K562 (cell line): Measurements from ENCODE around the gene FBXO46. TPM values are rescaled to one million over a fixed set of nuclear protein-coding genes. Genes with fewer than 3 reads are reported as not detected.

Source experiments
- ATAC-seq: fragments of 200-7000 bp; cut with Tn5 transposase; 3 replicates; pipeline ENCODE4 v1.9.1; 2020; ENCODE audit warnings: moderate library complexity
- BruUV-seq: library from RNA; stranded (reverse); fragments of 400-500 nt; replicated peaks from 2 replicates; lab custom pipeline; 2021; lab: Mats Ljungman, UMichigan
- CTCF ChIA-PET: fragments of 300-600 bp; formaldehyde crosslinking; extraction: SDS; loops from one replicate; lab custom pipeline; 2021; ENCODE audit warnings: low intra/inter-chr PET ratio; lab: Yijun Ruan, JAX
- POLR2A ChIA-PET: fragments of 300-600, 350-650 bp; sonication (Branson Sonifier 250); formaldehyde crosslinking; extraction: SDS; loops from one replicate; lab custom pipeline; 2021; ENCODE audit warnings: antibody characterized with exemption, inconsistent platforms; lab: Yijun Ruan, JAX
- DNase-seq, 4 experiments: peaks; one replicate each; pipeline versions ENCODE4 v3.0.0 to v3.0.0-alpha.2; 2011 to 2018; ENCODE audit warnings: low spot score in 3 of 4, mixed read lengths in 3 of 4; ENCODE audit errors: extremely low read depth in 1 of 4
- FAIRE-seq: peaks from 2 replicates; lab custom pipeline; 2011; peaks lifted over from hg19 to GRCh38; lab: Jason Lieb, UNC
- H2AFZ ChIP-seq: 2 replicates; pipeline ENCODE4 v1.6.0; 2011; ENCODE audit warnings: low read depth, low read length, control low read depth, inconsistent platforms
- H3K27ac ChIP-seq: fragments of 200-600 bp; 3 replicates; pipeline ENCODE4 v1.8.0; 2011; ENCODE audit warnings: low read depth, mild to moderate bottlenecking, control low read depth, inconsistent platforms, low read length, moderate library complexity, mixed read lengths; ENCODE audit errors: extremely low read depth
- H3K27me3 ChIP-seq, 2 experiments: fragments of 300-600 bp in 1 of 2; 2 replicates in 1 of 2; 3 replicates in 1 of 2; pipeline versions ENCODE4 v1.6.0 to v1.8.0; 2011; ENCODE audit warnings: inconsistent platforms in 2 of 2, low read length in 2 of 2, mild to moderate bottlenecking in 1 of 2, mixed read lengths in 1 of 2, moderate library complexity in 1 of 2; ENCODE audit not compliant: control insufficient read depth in 2 of 2, insufficient read depth in 2 of 2
- H3K36me3 ChIP-seq: fragments of 300-600 bp; 3 replicates; pipeline ENCODE4 v1.8.0; 2011; ENCODE audit warnings: mild to moderate bottlenecking, low read length, inconsistent platforms; ENCODE audit not compliant: control insufficient read depth, insufficient read depth
- H3K4me1 ChIP-seq, 2 experiments: fragments of 200-600 bp in 1 of 2; replicated peaks in 1 of 2; 2 replicates in 1 of 2; 3 replicates in 1 of 2; pipeline versions ENCODE4 v1.5.1 to v1.8.0; 2011; ENCODE audit warnings: inconsistent platforms in 2 of 2, low read length in 2 of 2, mild to moderate bottlenecking in 1 of 2, mixed read lengths in 1 of 2, moderate library complexity in 1 of 2; ENCODE audit not compliant: control insufficient read depth in 2 of 2, insufficient read depth in 2 of 2
- H3K4me2 ChIP-seq: 2 replicates; pipeline ENCODE4 v1.6.1; 2011; ENCODE audit warnings: low read length, control low read depth, inconsistent platforms, mixed read lengths; ENCODE audit not compliant: insufficient read depth
- H3K4me3 ChIP-seq: fragments of 200-600 bp; sonication (generic), shearing (Covaris generic); 2 replicates; pipeline ENCODE4 v1.5.1; 2016; ENCODE audit warnings: control low read depth, inconsistent platforms
- H3K79me2 ChIP-seq: fragments of 200-600 bp; 3 replicates; pipeline ENCODE4 v1.8.0; 2011; ENCODE audit warnings: low read length, inconsistent platforms; ENCODE audit not compliant: control insufficient read depth, insufficient read depth
- H3K9ac ChIP-seq, 2 experiments: 2 replicates each; pipeline versions ENCODE4 v1.6.0 to v1.6.1; 2011; ENCODE audit warnings: low read depth in 2 of 2, low read length in 2 of 2, control low read depth in 1 of 2, inconsistent platforms in 1 of 2, mild to moderate bottlenecking in 1 of 2, mixed read lengths in 1 of 2; ENCODE audit not compliant: insufficient read depth in 1 of 2
- H3K9me1 ChIP-seq: one replicate; pipeline ENCODE4 v1.6.0; 2011; ENCODE audit warnings: inconsistent platforms, mild to moderate bottlenecking, low read length, moderate library complexity; ENCODE audit not compliant: control insufficient read depth, insufficient read depth
- H3K9me3 ChIP-seq: replicated peaks from 2 replicates; pipeline ENCODE4 v1.5.1; 2011; ENCODE audit warnings: low read depth, low read length, inconsistent platforms; ENCODE audit not compliant: control insufficient read depth, insufficient read depth
- H4K20me1 ChIP-seq: replicated peaks from 2 replicates; pipeline ENCODE4 v1.6.1; 2011; ENCODE audit warnings: low read length, inconsistent platforms, mixed read lengths; ENCODE audit not compliant: control insufficient read depth, insufficient read depth
- ATF1 ChIP-seq, 2 experiments: fragments of 450-650 bp in 1 of 2; IDR thresholded peaks; 2 replicates each; pipeline ENCODE4 v1.6.1; 2016; ENCODE audit warnings: missing compliant biosample characterization in 1 of 2, missing genetic modification characterization in 1 of 2
- HNRNPLL ChIP-seq: fragments of 200-400 bp; formaldehyde crosslinking; IDR thresholded peaks from 2 replicates; pipeline ENCODE4 v1.6.1; 2017; ENCODE audit warnings: low read length, low read depth, mild to moderate bottlenecking; ENCODE audit not compliant: poor library complexity, severe bottlenecking
- LARP7 ChIP-seq: fragments of 450-650 bp; IDR thresholded peaks from 2 replicates; pipeline ENCODE4 v1.6.1; 2016
- ZNF134 ChIP-seq: fragments of 250-450 bp; sonication (Bioruptor Pico); conservative IDR thresholded peaks from 2 replicates; pipeline ENCODE4 v1.4.0; 2020
- ZNF431 ChIP-seq: sonication (generic); formaldehyde crosslinking; IDR thresholded peaks from 2 replicates; pipeline ENCODE4 v1.8.0; 2022; ENCODE audit warnings: mild to moderate bottlenecking, missing genetic modification reagents
- ZNF668 ChIP-seq: fragments of 250-450 bp; sonication (Bioruptor Pico); IDR thresholded peaks from 2 replicates; pipeline ENCODE4 v1.8.0; 2022; ENCODE audit warnings: mild to moderate bottlenecking, inconsistent platforms
- ZNF75A ChIP-seq: fragments of 450-650 bp; formaldehyde crosslinking; IDR thresholded peaks from 2 replicates; pipeline ENCODE4 v1.4.0; 2020; ENCODE audit warnings: mild to moderate bottlenecking
- WGBS: fragments of 100-300 bp; shearing (Covaris generic); methylation state at CpG from one replicate; pipeline ENCODE4 v1.1.6; 2016; ENCODE audit warnings: low coverage, mixed read lengths; ENCODE audit not compliant: insufficient coverage; ENCODE audit errors: missing lambda C conversion rate; 5-methylcytosine and 5-hydroxymethylcytosine counted together
- in situ Hi-C: fragments of 300-500 bp; cut with MboI; formaldehyde crosslinking; loops from 4 replicates; pipeline ENCODE4 v1.15.0; 2018; ENCODE audit warnings: inconsistent platforms, mixed read lengths
- intact Hi-C: fragments of 100-400 bp; cut with micrococcal nuclease; formaldehyde crosslinking; loops from 2 replicates; pipeline ENCODE4 v1.14.2; 2022
- polyA plus RNA-seq, 8 experiments: library from polyadenylated mRNA; depleted of rRNA in 4 of 8; stranded (reverse) in 5 of 8; unstranded in 3 of 8; fragments of >200 nt; fragmentation: Nextera tagmentation in 2 of 8; fragmentation: Illumina TruSeq in 1 of 8; extraction: Ambion mirVana in 2 of 8; extraction: Trizol in 1 of 8; gene quantifications; 2 replicates each; pipeline versions ENCODE4 v1.2.1 to v1.2.3, GENCODE V29; 2011 to 2014; ENCODE audit warnings: inconsistent platforms in 1 of 8, missing spikeins in 1 of 8
- total RNA-seq, 7 experiments: library from RNA; depleted of rRNA in 6 of 7; stranded (reverse); fragments of >200 nt in 6 of 7; fragmentation: Illumina TruSeq in 2 of 7; extraction: Trizol in 2 of 7; gene quantifications; 2 replicates each; pipeline versions ENCODE4 v1.2.1 to v1.2.3, GENCODE V29; 2011 to 2021; ENCODE audit warnings: low replicate concordance in 1 of 7
- TF ChIP-seq, protein P1 (sequence below): fragments of 250-450 bp; sonication (Bioruptor Pico); IDR thresholded peaks from 2 replicates; pipeline ENCODE4 v1.4.0; 2020; ENCODE audit warnings: mild to moderate bottlenecking, moderate library complexity, borderline replicate concordance
- TF ChIP-seq, protein P2 (sequence below): IDR thresholded peaks from 2 replicates; pipeline ENCODE4 v1.6.1; 2011; ENCODE audit warnings: borderline replicate concordance, low read depth, mild to moderate bottlenecking, moderate library complexity, low read length; ENCODE audit not compliant: insufficient read depth, poor library complexity, severe bottlenecking
- TF ChIP-seq, protein P3 (sequence below): sonication (generic); formaldehyde crosslinking; IDR thresholded peaks from 2 replicates; pipeline ENCODE4 v1.8.0; 2022; ENCODE audit warnings: mild to moderate bottlenecking, missing genetic modification reagents, borderline replicate concordance
- TF ChIP-seq, protein P4 (sequence below), 3 experiments: fragments of 200-800 bp in 1 of 3; fragments of 250-450 bp in 1 of 3; fragments of 450-650 bp in 1 of 3; sonication (Bioruptor Pico) in 1 of 3; sonication (Bioruptor generic) in 1 of 3; formaldehyde crosslinking in 1 of 3; IDR thresholded peaks; 2 replicates each; pipeline versions ENCODE4 v1.6.1 to v1.8.0; 2016 to 2022; ENCODE audit warnings: mild to moderate bottlenecking in 2 of 3, missing genetic modification characterization in 2 of 3, missing compliant biosample characterization in 1 of 3, moderate library complexity in 1 of 3

The FBXO46 gene
- total and polyA plus RNA-seq, 9 of the 15 experiments (the other 6 are each of a cell fraction or from before 2014, with no cell fraction given), result 1.5 to 36.1 (median 7.3) TPM

- Histone ChIP-seq H3K9me3 (no peaks in the 10 kb centered on the region), H3K4me1 (peaks cover 0 to 3% of the 10 kb centered on the region in 2 experiments; a peak in 3 of 5 replicates), H3K9me1 (no peaks in the 10 kb centered on the region), H3K27ac (no peak overlapping the region), H3K4me3 (no peak overlapping the region), H3K27me3 (no peaks in the 10 kb centered on the region), H3K4me2 (no peak overlapping the region), H3K9ac (peak overlapping the region in 1 of 2 experiments; percentile 14; a peak in 1 of 4 replicates), H3K36me3 (no peaks in the 10 kb centered on the region), H4K20me1 (no peaks in the 10 kb centered on the region), H2AFZ (no peak overlapping the region), H3K79me2 (no peaks in the 10 kb centered on the region)
- no TSS peak for BruUV-seq
- ChIA-PET CTCF (no interaction called here), POLR2A (no interaction called here)
- no peak for FAIRE-seq
- intact Hi-C loops, result no loop called here
- 48% methylated on average over 5 of the region's 5 CpGs for WGBS
- ATAC-seq, result no peak
- no peak for DNase-seq
- in situ Hi-C loops, result no loop called here
- no peak for TF ChIP-seq ZNF134
- TF ChIP-seq, protein P1, sequence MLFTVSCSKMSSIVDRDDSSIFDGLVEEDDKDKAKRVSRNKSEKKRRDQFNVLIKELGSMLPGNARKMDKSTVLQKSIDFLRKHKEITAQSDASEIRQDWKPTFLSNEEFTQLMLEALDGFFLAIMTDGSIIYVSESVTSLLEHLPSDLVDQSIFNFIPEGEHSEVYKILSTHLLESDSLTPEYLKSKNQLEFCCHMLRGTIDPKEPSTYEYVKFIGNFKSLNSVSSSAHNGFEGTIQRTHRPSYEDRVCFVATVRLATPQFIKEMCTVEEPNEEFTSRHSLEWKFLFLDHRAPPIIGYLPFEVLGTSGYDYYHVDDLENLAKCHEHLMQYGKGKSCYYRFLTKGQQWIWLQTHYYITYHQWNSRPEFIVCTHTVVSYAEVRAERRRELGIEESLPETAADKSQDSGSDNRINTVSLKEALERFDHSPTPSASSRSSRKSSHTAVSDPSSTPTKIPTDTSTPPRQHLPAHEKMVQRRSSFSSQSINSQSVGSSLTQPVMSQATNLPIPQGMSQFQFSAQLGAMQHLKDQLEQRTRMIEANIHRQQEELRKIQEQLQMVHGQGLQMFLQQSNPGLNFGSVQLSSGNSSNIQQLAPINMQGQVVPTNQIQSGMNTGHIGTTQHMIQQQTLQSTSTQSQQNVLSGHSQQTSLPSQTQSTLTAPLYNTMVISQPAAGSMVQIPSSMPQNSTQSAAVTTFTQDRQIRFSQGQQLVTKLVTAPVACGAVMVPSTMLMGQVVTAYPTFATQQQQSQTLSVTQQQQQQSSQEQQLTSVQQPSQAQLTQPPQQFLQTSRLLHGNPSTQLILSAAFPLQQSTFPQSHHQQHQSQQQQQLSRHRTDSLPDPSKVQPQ, result no peak
- TF ChIP-seq, protein P2, sequence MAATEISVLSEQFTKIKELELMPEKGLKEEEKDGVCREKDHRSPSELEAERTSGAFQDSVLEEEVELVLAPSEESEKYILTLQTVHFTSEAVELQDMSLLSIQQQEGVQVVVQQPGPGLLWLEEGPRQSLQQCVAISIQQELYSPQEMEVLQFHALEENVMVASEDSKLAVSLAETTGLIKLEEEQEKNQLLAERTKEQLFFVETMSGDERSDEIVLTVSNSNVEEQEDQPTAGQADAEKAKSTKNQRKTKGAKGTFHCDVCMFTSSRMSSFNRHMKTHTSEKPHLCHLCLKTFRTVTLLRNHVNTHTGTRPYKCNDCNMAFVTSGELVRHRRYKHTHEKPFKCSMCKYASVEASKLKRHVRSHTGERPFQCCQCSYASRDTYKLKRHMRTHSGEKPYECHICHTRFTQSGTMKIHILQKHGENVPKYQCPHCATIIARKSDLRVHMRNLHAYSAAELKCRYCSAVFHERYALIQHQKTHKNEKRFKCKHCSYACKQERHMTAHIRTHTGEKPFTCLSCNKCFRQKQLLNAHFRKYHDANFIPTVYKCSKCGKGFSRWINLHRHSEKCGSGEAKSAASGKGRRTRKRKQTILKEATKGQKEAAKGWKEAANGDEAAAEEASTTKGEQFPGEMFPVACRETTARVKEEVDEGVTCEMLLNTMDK, result no peak
- TF ChIP-seq, protein P3, sequence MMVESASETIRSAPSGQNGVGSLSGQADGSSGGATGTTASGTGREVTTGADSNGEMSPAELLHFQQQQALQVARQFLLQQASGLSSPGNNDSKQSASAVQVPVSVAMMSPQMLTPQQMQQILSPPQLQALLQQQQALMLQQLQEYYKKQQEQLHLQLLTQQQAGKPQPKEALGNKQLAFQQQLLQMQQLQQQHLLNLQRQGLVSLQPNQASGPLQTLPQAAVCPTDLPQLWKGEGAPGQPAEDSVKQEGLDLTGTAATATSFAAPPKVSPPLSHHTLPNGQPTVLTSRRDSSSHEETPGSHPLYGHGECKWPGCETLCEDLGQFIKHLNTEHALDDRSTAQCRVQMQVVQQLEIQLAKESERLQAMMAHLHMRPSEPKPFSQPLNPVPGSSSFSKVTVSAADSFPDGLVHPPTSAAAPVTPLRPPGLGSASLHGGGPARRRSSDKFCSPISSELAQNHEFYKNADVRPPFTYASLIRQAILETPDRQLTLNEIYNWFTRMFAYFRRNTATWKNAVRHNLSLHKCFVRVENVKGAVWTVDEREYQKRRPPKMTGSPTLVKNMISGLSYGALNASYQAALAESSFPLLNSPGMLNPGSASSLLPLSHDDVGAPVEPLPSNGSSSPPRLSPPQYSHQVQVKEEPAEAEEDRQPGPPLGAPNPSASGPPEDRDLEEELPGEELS (CRISPR knock-in tag), result no peak
- TF ChIP-seq HNRNPLL, result no peak
- TF ChIP-seq ZNF75A (CRISPR knock-in tag), result no peak
- TF ChIP-seq ATF1 (CRISPR knock-in tag; IDR thresholded peaks at IDR 0.05), result no peak
- no peak for TF ChIP-seq ATF1 (tag; IDR thresholded peaks at IDR 0.05)
- TF ChIP-seq ZNF668, result no peak
- TF ChIP-seq LARP7, result no peak
- TF ChIP-seq, protein P4, sequence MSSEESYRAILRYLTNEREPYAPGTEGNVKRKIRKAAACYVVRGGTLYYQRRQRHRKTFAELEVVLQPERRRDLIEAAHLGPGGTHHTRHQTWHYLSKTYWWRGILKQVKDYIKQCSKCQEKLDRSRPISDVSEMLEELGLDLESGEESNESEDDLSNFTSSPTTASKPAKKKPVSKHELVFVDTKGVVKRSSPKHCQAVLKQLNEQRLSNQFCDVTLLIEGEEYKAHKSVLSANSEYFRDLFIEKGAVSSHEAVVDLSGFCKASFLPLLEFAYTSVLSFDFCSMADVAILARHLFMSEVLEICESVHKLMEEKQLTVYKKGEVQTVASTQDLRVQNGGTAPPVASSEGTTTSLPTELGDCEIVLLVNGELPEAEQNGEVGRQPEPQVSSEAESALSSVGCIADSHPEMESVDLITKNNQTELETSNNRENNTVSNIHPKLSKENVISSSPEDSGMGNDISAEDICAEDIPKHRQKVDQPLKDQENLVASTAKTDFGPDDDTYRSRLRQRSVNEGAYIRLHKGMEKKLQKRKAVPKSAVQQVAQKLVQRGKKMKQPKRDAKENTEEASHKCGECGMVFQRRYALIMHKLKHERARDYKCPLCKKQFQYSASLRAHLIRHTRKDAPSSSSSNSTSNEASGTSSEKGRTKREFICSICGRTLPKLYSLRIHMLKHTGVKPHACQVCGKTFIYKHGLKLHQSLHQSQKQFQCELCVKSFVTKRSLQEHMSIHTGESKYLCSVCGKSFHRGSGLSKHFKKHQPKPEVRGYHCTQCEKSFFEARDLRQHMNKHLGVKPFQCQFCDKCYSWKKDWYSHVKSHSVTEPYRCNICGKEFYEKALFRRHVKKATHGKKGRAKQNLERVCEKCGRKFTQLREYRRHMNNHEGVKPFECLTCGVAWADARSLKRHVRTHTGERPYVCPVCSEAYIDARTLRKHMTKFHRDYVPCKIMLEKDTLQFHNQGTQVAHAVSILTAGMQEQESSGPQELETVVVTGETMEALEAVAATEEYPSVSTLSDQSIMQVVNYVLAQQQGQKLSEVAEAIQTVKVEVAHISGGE (CRISPR knock-in tag; IDR thresholded peaks at IDR 0.05), result no peak
- TF ChIP-seq ZNF431 (CRISPR knock-in tag), result no peak
These were observed 16.8 kb upstream of the FBXO46 start for GRCh38 chr19:45747513-45747912.
